Neutrophil (primary cell): ENCODE data around the gene APP.
"Not testable (repeated sequence)": the region's sequence is repeated elsewhere in the genome, so short reads cannot be mapped to it uniquely, and the experiment has no call there.

Experiments used
- H3K27ac ChIP-seq: fragments of 200-600 bp; sonication (generic); 2 replicates; pipeline ENCODE4 v1.5.1; 2016; ENCODE audit warnings: mild to moderate bottlenecking, moderate library complexity
- H3K27me3 ChIP-seq: fragments of 200-600 bp; sonication (generic); 2 replicates; pipeline ENCODE4 v1.6.0; 2016; ENCODE audit warnings: mild to moderate bottlenecking
- H3K36me3 ChIP-seq: fragments of 200-600 bp; sonication (generic); 2 replicates; pipeline ENCODE4 v1.5.1; 2017
- H3K4me1 ChIP-seq, 2 experiments: fragments of 200-600 bp in 1 of 2; sonication (generic) in 1 of 2; 1 replicate in 1 of 2; 2 replicates in 1 of 2; pipeline versions ENCODE4 v1.5.1 to v1.6.1; 2013 to 2016; ENCODE audit warnings: low read depth in 1 of 2, low read length in 1 of 2, mild to moderate bottlenecking in 1 of 2, moderate library complexity in 1 of 2; ENCODE audit not compliant: control insufficient read depth in 1 of 2, insufficient read depth in 1 of 2
- H3K4me3 ChIP-seq, 2 experiments: fragments of 200-600 bp in 1 of 2; sonication (generic) in 1 of 2; 1 replicate in 1 of 2; 2 replicates in 1 of 2; pipeline ENCODE4 v1.5.1; 2013 to 2016; ENCODE audit warnings: low read depth in 1 of 2, low read length in 1 of 2, mild to moderate bottlenecking in 1 of 2, moderate library complexity in 1 of 2
- H3K9me3 ChIP-seq: fragments of 200-600 bp; sonication (generic); 2 replicates; pipeline ENCODE4 v1.5.1; 2016
- CTCF ChIP-seq: fragments of 200-600 bp; sonication (generic); IDR thresholded peaks from 2 replicates; pipeline ENCODE4 v1.5.1; 2016; ENCODE audit warnings: antibody characterized with exemption

Gene APP

GRCh38 chr21:26020081-26020480 lies 150.5 kb downstream of the APP start:
- Histone ChIP-seq H3K9me3 (no peaks in the 10 kb centered on the region), H3K36me3 (peaks cover 8% of the 10 kb centered on the region), H3K27me3 (no peaks in the 10 kb centered on the region), H3K4me3 (no peak overlapping the region), H3K4me1 (peaks cover 0 to 11% of the 10 kb centered on the region in 2 experiments), H3K27ac (no peak overlapping the region)
- no peak for TF ChIP-seq CTCF

DNA sequence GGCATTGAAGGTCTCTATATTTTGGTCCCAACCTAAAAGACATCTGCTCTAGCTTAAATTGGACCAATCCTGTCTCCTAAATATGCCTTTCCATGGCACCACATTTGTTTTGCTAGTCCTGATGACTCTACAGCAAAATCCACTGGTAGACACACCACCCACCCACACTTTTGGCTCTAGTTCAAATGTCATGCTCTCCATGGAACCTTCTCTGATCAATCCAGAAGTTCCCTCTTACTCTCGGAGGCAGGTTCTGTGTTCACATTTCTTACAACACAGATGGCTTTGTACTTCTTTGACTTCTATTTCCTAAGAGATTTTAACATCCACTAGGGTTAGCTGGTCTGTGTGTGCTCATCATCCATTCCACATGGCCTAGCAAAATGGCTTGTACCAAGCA lies 151.3 kb downstream of the APP start:
- TF ChIP-seq CTCF = no peak
- Histone ChIP-seq H3K27ac (no peak overlapping the region), H3K9me3 (no peaks in the 10 kb centered on the region), H3K27me3 (no peaks in the 10 kb centered on the region), H3K4me3 (no peak overlapping the region), H3K4me1 (peaks cover 0 to 11% of the 10 kb centered on the region in 2 experiments), H3K36me3 (peaks cover 8% of the 10 kb centered on the region)

DNA sequence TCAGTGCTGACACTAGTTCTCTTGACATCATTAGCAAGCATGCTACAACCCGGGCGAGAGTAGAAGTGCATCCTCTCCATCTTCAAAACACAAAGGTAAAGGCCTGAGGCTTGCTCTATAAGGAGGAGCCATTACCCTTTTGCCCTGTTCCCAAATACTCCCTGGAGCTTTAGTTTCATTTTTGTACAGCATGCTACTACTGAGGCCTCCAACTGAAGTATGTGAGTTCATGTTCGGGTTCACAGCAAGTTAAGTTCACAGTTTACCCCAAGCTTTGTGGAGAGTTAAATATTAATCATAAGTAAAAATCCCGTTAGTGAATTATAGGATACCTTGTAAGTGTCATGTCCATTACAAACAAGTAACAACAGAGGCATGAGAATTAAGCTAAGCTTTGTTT lies 156.6 kb downstream of the APP start:
- no peak for TF ChIP-seq CTCF
- Histone ChIP-seq H3K27me3 (no peaks in the 10 kb centered on the region), H3K9me3 (no peaks in the 10 kb centered on the region), H3K27ac (no peak overlapping the region), H3K36me3 (no peaks in the 10 kb centered on the region), H3K4me3 (no peak overlapping the region), H3K4me1 (peaks cover 0 to under 1% of the 10 kb centered on the region in 2 experiments)

DNA sequence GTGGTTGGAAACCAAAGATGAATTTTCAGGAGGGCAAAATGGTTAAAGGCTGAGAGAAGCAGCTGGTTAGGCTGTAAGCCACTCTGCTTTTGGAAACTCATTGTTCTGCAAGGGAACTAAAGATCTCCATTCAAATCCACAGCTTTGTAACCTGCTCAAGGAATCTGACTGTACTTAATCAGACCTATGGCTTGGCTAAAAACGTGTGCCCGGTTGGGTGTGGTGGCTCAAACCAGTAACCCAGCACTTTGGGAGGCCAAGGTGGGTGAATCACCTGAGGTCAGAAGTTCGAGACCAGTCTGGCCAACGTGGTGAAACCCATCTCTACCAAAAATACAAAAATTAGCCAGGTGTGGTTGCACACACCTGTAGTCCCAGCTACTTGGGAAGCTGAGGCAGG lies 158.1 kb downstream of the APP start:
- not testable (repeated sequence) for H3K4me3 ChIP-seq, H3K4me1 ChIP-seq, H3K27me3 ChIP-seq, H3K27ac ChIP-seq, H3K9me3 ChIP-seq, H3K36me3 ChIP-seq

GRCh38 chr21:26011292-26011940 lies 159.2 kb downstream of the APP start:
- Histone ChIP-seq H3K4me1 (no peaks in the 10 kb centered on the region), H3K9me3 (no peaks in the 10 kb centered on the region), H3K36me3 (no peaks in the 10 kb centered on the region), H3K27me3 (no peaks in the 10 kb centered on the region), H3K4me3 (no peak overlapping the region), H3K27ac (no peak overlapping the region)
- no peak for TF ChIP-seq CTCF

DNA sequence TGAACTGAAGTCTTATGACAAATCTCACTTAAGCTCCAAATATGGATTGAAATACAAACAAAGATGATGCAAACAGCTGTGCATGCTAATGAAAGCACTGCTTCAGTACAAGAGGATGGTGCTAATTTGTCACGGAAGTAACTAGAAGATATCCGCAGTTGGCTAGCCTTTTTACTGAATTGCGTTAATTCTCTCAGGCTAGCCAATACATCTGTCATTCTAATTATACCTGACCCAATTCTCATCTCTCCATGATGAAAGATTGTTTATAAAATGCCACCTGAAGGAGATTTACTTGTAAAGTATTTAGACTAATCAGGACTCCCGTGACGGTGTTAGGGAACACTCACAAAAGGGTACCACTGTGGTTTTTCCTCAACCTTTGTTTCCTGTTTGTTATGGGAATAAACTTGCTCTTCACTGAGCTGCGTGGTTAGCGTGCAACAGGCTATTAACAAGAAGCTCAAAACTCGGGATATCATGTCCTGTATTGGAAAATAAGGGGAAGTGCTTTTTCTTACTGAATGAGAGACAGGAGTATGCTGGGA lies 162.5 kb downstream of the APP start:
- H3K4me1 ChIP-seq = no peaks in the 10 kb centered on the region
- H3K36me3 ChIP-seq = no peaks in the 10 kb centered on the region
- H3K27ac ChIP-seq = no peak overlapping the region
- no peak overlapping the region for H3K4me3 ChIP-seq
- no peaks in the 10 kb centered on the region for H3K9me3 ChIP-seq
- no peaks in the 10 kb centered on the region for H3K27me3 ChIP-seq
- no peak for TF ChIP-seq CTCF
